ENCODE measurements around the gene ORAI2. TPM values are rescaled to one million over a fixed set of nuclear protein-coding genes. Genes with fewer than 3 reads are reported as not detected.
"Not testable (repeated sequence)": the region's sequence is repeated elsewhere in the genome, so short reads cannot be mapped to it uniquely, and the experiment has no call there.

The ORAI2 gene
- total and polyA plus RNA-seq, 2 of the 4 experiments (the other 2 are of a cell fraction), result 52.0 to 58.3 TPM

DNA sequence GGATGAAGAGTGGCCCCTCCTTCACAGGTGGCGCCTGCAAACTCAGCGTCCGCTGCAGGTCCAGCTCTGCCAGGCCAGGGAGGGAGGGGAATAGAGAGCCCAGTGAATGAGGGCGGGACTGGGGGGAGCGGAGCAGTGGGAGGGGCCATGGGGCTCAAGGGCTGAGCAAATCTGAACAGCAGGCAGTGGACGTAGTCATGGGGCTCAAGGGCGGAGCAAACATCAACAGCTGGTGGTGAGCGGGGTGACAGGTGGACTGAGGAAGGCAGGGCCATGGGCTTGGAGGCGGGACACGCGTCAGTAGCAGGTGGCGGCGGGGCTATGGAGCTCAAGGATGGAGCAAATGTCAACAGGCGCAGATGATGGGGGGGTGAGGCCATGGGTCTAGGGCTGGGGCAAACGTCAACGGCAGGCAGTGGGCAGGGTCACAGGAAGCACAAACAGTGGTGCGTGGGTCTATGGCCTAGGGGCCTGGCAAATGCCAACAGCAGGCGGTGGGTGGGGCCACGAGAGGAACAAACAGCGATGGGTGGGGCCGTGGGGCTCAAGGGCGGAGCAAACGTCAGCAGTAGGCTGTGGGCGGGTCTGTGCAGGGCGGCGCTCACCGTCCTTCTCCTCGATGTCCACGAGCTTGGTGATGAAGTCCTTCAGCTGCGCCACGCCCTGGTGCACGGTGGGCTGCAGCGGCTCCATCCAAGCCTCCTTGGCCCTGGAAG, 60.0 kb downstream of the ORAI2 start:
- H3K27ac ChIP-seq (ENCODE audit: insufficient read depth, low read length); H2AK9ac ChIP-seq (replicated peaks; ENCODE audit: low read depth, low read length, poor library complexity); H3K9me1 ChIP-seq (ENCODE audit: insufficient read depth, low read length); H3K14ac ChIP-seq (replicated peaks; ENCODE audit: low read depth, low read length); H3K79me1 ChIP-seq (ENCODE audit: low read depth in 1 of 2, low read length in 2 of 2); intact Hi-C loops (cut with micrococcal nuclease); H4K20me1 ChIP-seq (ENCODE audit: insufficient read depth, low read length); H3K36me3 ChIP-seq (ENCODE audit: control insufficient read depth, insufficient read depth, low read length); H2BK120ac ChIP-seq (ENCODE audit: low read depth, low read length); H4K5ac ChIP-seq (ENCODE audit: low read depth, low read length); H3K56ac ChIP-seq (ENCODE audit: extremely low read depth, insufficient read depth, low read length); DNase-seq; BruUV-seq (replicated peaks); dilution Hi-C loops (cut with HindIII; ENCODE audit: low sequenced_read_pairs, unreplicated experiment); H2BK5ac ChIP-seq (ENCODE audit: low read depth, low read length, poor library complexity, severe bottlenecking); H3K27me3 ChIP-seq (ENCODE audit: control insufficient read depth, insufficient read depth, low read length); H3K9ac ChIP-seq (ENCODE audit: low read depth, low read length); H4K8ac ChIP-seq (ENCODE audit: low read depth in 2 of 2, low read length in 2 of 2); H3K18ac ChIP-seq (ENCODE audit: low read depth, low read length); CTCF ChIA-PET; H3K4me2 ChIP-seq (ENCODE audit: low read depth, low read length); H3K9me3 ChIP-seq (ENCODE audit: control insufficient read depth, insufficient read depth, low read length); H2AFZ ChIP-seq (replicated peaks; ENCODE audit: low read length, poor library complexity); H3K23ac ChIP-seq (ENCODE audit: low read depth, low read length); H2BK20ac ChIP-seq (ENCODE audit: low read depth, low read length); H3K4me1 ChIP-seq (ENCODE audit: control insufficient read depth, insufficient read depth, low read length); H2BK15ac ChIP-seq (ENCODE audit: low read depth, low read length); H3K4me3 ChIP-seq (ENCODE audit: insufficient read depth, low read depth, low read length); H2AK5ac ChIP-seq (ENCODE audit: low read depth, low read length); in situ Hi-C loops (cut with MboI; ENCODE audit: low sequenced_read_pairs); H3K4ac ChIP-seq (ENCODE audit: low read depth, low read length); POLR2A ChIA-PET (ENCODE audit: unreplicated experiment); H4K91ac ChIP-seq (ENCODE audit: insufficient read depth, low read depth, low read length): not testable (repeated sequence)
- peak; percentile 22 for ATAC-seq (ENCODE audit: low read depth)
- no CpG with 5 or more reads among the region's 33 CpGs for WGBS, 2 experiments (ENCODE audit: extremely low coverage in 2 of 2, insufficient read length in 1 of 2)

DNA sequence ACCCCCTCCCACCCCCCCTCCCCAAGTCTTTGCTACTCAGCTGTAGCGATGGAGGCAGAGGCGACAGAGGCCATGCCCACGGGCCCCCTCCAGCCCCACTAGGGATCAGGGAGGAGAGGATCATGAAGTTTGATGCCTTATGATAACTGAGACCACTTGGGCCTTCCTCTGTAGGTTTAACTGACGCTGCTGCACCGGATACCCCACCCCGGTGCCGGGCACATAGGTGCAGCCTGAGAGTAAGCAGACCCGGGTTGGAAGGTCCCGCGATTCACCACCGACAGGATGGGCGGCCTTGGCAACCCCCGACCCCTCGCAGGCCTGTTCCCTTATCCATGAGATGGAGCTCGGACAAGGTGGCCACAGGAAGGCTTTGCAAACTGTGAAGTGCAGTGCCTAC, 60.7 kb downstream of the ORAI2 start:
- CTCF ChIA-PET; in situ Hi-C loops (cut with MboI; ENCODE audit: low sequenced_read_pairs); H3K36me3 ChIP-seq (ENCODE audit: control insufficient read depth, insufficient read depth, low read length); DNase-seq; H3K9me3 ChIP-seq (ENCODE audit: control insufficient read depth, insufficient read depth, low read length); H2AK9ac ChIP-seq (replicated peaks; ENCODE audit: low read depth, low read length, poor library complexity); H2BK20ac ChIP-seq (ENCODE audit: low read depth, low read length); H2AFZ ChIP-seq (replicated peaks; ENCODE audit: low read length, poor library complexity); BruUV-seq (replicated peaks); H3K27me3 ChIP-seq (ENCODE audit: control insufficient read depth, insufficient read depth, low read length); H3K9ac ChIP-seq (ENCODE audit: low read depth, low read length); POLR2A ChIA-PET (ENCODE audit: unreplicated experiment); H2BK15ac ChIP-seq (ENCODE audit: low read depth, low read length); H4K20me1 ChIP-seq (ENCODE audit: insufficient read depth, low read length); ATAC-seq (ENCODE audit: low read depth); intact Hi-C loops (cut with micrococcal nuclease); H3K14ac ChIP-seq (replicated peaks; ENCODE audit: low read depth, low read length); H3K9me1 ChIP-seq (ENCODE audit: insufficient read depth, low read length); H2BK120ac ChIP-seq (ENCODE audit: low read depth, low read length); H3K4ac ChIP-seq (ENCODE audit: low read depth, low read length); dilution Hi-C loops (cut with HindIII; ENCODE audit: low sequenced_read_pairs, unreplicated experiment); H3K4me2 ChIP-seq (ENCODE audit: low read depth, low read length); H4K5ac ChIP-seq (ENCODE audit: low read depth, low read length); H2AK5ac ChIP-seq (ENCODE audit: low read depth, low read length); H3K18ac ChIP-seq (ENCODE audit: low read depth, low read length); H3K4me3 ChIP-seq (ENCODE audit: insufficient read depth, low read depth, low read length); H3K27ac ChIP-seq (ENCODE audit: insufficient read depth, low read length); H3K4me1 ChIP-seq (ENCODE audit: control insufficient read depth, insufficient read depth, low read length); H3K79me1 ChIP-seq (ENCODE audit: low read depth in 1 of 2, low read length in 2 of 2); H2BK5ac ChIP-seq (ENCODE audit: low read depth, low read length, poor library complexity, severe bottlenecking); H4K8ac ChIP-seq (ENCODE audit: low read depth in 2 of 2, low read length in 2 of 2); H4K91ac ChIP-seq (ENCODE audit: insufficient read depth, low read depth, low read length); H3K56ac ChIP-seq (ENCODE audit: extremely low read depth, insufficient read depth, low read length); H3K23ac ChIP-seq (ENCODE audit: low read depth, low read length): not testable (repeated sequence)
- WGBS, 2 experiments (ENCODE audit: extremely low coverage in 2 of 2, insufficient read length in 1 of 2), result no CpG with 5 or more reads among the region's 15 CpGs

Measured in IMR-90 (cell line).